ENCODE results near the gene MAVS.

DNA sequence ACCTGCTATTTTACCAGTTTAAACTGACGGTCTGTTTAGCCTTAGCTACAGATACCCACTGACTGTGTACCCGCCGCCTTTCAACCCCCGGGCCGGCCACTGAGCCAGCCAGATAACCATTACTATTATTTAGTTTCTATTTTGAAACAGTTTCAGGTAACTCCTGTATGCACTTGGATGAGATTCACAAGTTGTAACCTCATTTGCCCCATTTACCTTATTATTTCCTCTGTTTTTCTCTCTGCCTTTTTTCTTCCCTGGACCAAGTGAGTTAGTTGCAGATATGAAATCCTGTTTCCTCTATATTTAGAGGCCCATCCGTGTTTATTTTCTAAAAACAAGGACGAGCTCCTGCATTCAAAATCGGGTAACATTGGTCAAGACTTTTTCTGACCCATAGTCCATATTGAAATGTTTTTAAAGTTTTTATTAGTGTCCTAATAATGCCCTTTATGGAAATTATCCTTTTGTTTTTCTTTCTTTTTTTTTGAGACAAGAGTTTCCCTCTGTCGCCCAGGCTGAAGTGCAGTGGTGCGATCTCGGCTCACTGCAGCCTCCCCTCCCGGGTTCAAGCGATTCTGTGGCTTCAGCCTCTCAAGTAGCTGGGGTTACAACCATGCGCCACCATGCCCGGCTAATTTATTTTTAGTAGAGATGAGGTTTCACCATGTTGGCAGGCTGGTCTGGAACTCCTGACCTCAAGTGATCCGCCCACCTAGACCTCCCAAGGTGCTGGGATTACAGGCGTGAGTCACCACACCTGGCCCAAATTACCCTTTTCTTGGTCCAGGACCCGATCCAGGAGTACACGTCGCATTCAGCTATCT is 25.5 kb upstream of the MAVS start:
- TF ChIP-seq, protein P1, sequence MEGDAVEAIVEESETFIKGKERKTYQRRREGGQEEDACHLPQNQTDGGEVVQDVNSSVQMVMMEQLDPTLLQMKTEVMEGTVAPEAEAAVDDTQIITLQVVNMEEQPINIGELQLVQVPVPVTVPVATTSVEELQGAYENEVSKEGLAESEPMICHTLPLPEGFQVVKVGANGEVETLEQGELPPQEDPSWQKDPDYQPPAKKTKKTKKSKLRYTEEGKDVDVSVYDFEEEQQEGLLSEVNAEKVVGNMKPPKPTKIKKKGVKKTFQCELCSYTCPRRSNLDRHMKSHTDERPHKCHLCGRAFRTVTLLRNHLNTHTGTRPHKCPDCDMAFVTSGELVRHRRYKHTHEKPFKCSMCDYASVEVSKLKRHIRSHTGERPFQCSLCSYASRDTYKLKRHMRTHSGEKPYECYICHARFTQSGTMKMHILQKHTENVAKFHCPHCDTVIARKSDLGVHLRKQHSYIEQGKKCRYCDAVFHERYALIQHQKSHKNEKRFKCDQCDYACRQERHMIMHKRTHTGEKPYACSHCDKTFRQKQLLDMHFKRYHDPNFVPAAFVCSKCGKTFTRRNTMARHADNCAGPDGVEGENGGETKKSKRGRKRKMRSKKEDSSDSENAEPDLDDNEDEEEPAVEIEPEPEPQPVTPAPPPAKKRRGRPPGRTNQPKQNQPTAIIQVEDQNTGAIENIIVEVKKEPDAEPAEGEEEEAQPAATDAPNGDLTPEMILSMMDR (IDR thresholded peaks at IDR 0.05): no peak
- TF ChIP-seq POLR2AphosphoS5 (IDR thresholded peaks at IDR 0.05; ENCODE audit: low read depth, low read length) (no peak), SIN3A (IDR thresholded peaks at IDR 0.05; ENCODE audit: borderline replicate concordance, insufficient read depth, low read depth, low read length) (no peak)
- TF ChIP-seq, protein P2, sequence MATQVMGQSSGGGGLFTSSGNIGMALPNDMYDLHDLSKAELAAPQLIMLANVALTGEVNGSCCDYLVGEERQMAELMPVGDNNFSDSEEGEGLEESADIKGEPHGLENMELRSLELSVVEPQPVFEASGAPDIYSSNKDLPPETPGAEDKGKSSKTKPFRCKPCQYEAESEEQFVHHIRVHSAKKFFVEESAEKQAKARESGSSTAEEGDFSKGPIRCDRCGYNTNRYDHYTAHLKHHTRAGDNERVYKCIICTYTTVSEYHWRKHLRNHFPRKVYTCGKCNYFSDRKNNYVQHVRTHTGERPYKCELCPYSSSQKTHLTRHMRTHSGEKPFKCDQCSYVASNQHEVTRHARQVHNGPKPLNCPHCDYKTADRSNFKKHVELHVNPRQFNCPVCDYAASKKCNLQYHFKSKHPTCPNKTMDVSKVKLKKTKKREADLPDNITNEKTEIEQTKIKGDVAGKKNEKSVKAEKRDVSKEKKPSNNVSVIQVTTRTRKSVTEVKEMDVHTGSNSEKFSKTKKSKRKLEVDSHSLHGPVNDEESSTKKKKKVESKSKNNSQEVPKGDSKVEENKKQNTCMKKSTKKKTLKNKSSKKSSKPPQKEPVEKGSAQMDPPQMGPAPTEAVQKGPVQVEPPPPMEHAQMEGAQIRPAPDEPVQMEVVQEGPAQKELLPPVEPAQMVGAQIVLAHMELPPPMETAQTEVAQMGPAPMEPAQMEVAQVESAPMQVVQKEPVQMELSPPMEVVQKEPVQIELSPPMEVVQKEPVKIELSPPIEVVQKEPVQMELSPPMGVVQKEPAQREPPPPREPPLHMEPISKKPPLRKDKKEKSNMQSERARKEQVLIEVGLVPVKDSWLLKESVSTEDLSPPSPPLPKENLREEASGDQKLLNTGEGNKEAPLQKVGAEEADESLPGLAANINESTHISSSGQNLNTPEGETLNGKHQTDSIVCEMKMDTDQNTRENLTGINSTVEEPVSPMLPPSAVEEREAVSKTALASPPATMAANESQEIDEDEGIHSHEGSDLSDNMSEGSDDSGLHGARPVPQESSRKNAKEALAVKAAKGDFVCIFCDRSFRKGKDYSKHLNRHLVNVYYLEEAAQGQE (IDR thresholded peaks at IDR 0.05; ENCODE audit: insufficient read depth in 1 of 2, low read depth in 2 of 2, low read length in 1 of 2): no peak

Measured in Panc1 (cell line).